HG03354 (cell line): ENCODE measurements around the gene WNT16.

Experiments
- ATAC-seq: cut with Tn5 transposase; IDR thresholded peaks from one replicate; pipeline ENCODE4 v1.9.1; 2021; ENCODE audit warnings: mild to moderate bottlenecking; ENCODE audit not compliant: unreplicated experiment, poor library complexity, severe bottlenecking

Gene WNT16

GRCh38 chr7:121385056-121385799 lies 56.4 kb downstream of the WNT16 start:
- ATAC-seq = peak; percentile 9

DNA sequence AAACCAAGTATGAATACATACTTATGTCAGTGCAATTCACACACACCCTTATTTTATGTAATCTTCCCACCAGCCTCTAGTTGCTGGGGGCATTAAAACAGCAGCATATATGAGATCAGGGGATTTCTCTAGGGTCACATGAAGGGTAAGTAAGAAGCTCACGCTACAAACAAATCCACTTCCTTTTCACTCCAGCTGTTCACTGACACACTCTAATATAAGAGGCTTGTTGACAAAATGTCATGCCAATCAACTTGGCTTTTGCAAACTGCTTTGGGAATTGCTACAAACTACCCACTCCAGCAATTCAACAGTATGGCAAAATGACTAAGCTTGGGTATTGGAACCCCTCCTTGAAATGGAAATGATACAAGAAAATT lies 57.0 kb downstream of the WNT16 start:
- ATAC-seq = peak; percentile 96

- ATAC-seq = no peak
Measured at GRCh38 chr7:121388950-121389349, 60.1 kb downstream of the WNT16 start.

GRCh38 chr7:121390109-121390508 lies 61.3 kb downstream of the WNT16 start:
- ATAC-seq = no peak

DNA sequence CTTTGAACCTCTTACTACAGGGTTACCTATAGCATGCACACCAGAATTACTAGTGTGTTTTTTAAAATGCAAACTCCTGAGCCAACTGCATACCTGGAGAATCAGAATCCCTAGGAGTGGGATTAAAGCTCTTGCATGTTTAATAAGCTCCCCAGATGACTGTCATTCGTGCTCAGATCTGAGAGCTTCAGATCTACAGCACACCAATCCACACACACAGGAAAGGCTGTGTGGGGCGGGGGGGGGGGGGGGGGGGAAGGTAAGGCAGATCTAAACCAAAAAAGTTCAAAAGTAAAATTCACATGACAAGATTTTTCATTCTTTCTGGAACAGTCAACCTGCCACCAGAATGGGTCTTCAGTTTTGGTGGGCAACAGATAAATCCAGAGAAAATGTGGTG lies 61.8 kb downstream of the WNT16 start:
- no peak for ATAC-seq
